Ishikawa (cell line): Measurements from ENCODE around the gene SDK1.

Experiments used
- EP300 ChIP-seq: IDR thresholded peaks from 2 replicates; pipeline ENCODE4 v1.6.1; 2012; ENCODE audit warnings: borderline replicate concordance
- TAF1 ChIP-seq: IDR thresholded peaks from 2 replicates; pipeline ENCODE4 v1.6.1; 2012; ENCODE audit warnings: low read depth, mild to moderate bottlenecking

- TF ChIP-seq TAF1 (no peak), EP300 (no peak)
Measured at GRCh38 chr7:3327099-3327498, 26.0 kb downstream of the SDK1 start.
